Kidney epithelial cell (primary cell): ENCODE results near the gene ING4. TPM values are rescaled to one million over a fixed set of nuclear protein-coding genes. Genes with fewer than 3 reads are reported as not detected.

ENCODE experiments used
- DNase-seq: peaks from one replicate; pipeline ENCODE4 v3.0.0-alpha.2; 2010; ENCODE audit warnings: low read depth
- H3K27me3 ChIP-seq: 2 replicates; pipeline ENCODE4 v1.6.0; 2011; ENCODE audit warnings: low read length; ENCODE audit not compliant: control insufficient read depth, insufficient read depth
- H3K36me3 ChIP-seq: 2 replicates; pipeline ENCODE4 v1.5.1; 2011; ENCODE audit warnings: low read length; ENCODE audit not compliant: control insufficient read depth, insufficient read depth
- H3K4me3 ChIP-seq: 2 replicates; pipeline ENCODE4 v1.5.1; 2011; ENCODE audit warnings: low read depth, mild to moderate bottlenecking, control low read depth, low read length
- total RNA-seq: library from RNA; depleted of rRNA; stranded (reverse); fragments of >200 nt; gene quantifications from 2 replicates; pipeline ENCODE4 v1.2.3, GENCODE V29; 2015
- TF ChIP-seq, protein P1 (sequence below): IDR thresholded peaks from 2 replicates; pipeline ENCODE4 v1.5.1; 2011; ENCODE audit warnings: mild to moderate bottlenecking, moderate library complexity, low read length, control low read depth, inconsistent platforms; ENCODE audit not compliant: insufficient read depth, poor library complexity, severe bottlenecking

The ING4 gene
- total RNA-seq, 1 donor from 2014 or later = 34.1 TPM

DNA sequence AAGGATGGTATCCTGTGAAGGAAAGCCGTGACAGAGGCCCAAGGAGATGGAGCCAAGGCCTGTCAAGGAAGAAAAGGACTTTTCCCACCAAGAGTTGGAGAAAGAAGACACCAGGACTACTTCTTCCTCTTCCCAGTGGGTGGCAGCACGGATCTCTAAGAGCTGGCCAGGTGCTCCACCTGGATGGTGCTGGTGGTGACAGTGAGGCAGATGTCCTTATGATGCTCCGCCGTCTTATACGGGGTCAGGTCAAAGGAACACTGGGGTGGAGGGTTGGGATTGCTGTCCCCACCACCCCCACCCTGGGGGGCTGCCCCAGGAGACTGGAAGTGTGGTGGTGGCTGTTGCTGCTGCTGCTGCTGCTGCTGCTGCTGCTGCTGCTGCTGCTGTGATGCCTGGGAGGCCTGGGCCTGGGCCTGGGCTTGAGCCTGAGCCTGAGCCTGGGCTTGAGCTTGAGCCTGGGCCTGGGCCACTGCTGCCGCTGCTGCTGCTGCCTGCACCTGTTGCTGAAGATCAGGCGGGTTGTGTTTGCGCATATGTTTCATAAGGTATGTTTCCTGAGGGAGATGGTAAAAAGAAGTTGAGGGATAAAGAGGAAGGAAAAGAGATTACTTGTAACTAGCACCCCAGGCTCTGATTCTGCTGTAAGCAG, 4.8 kb upstream of the ING4 start:
- Histone ChIP-seq H3K36me3 (no peaks in the 10 kb centered on the region), H3K27me3 (no peaks in the 10 kb centered on the region), H3K4me3 (no peak overlapping the region)
- TF ChIP-seq, protein P1, sequence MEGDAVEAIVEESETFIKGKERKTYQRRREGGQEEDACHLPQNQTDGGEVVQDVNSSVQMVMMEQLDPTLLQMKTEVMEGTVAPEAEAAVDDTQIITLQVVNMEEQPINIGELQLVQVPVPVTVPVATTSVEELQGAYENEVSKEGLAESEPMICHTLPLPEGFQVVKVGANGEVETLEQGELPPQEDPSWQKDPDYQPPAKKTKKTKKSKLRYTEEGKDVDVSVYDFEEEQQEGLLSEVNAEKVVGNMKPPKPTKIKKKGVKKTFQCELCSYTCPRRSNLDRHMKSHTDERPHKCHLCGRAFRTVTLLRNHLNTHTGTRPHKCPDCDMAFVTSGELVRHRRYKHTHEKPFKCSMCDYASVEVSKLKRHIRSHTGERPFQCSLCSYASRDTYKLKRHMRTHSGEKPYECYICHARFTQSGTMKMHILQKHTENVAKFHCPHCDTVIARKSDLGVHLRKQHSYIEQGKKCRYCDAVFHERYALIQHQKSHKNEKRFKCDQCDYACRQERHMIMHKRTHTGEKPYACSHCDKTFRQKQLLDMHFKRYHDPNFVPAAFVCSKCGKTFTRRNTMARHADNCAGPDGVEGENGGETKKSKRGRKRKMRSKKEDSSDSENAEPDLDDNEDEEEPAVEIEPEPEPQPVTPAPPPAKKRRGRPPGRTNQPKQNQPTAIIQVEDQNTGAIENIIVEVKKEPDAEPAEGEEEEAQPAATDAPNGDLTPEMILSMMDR = peak; percentile 21
- DNase-seq = no peak

DNA sequence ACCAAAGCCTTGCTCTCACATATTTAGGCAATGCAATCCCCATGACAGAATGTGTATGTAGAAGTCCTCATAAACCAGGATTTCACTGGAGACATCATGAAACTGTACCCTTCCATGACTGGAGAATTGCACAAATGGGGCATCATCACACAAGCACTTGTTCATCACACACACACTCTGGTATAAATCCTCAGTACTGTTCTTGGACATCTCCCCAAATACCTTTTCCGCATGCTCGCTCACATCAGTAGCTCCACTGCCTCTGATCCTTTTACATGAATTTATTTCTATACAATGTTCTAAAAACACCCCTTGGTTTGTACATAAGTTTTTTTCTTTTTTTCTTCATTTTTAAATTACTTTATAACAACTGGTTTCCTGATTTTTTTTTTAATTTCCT, 3.3 kb upstream of the ING4 start:
- Histone ChIP-seq H3K27me3 (no peaks in the 10 kb centered on the region), H3K36me3 (no peaks in the 10 kb centered on the region), H3K4me3 (no peak overlapping the region)
- TF ChIP-seq, protein P1 = no peak
- DNase-seq = no peak

- H3K4me3 ChIP-seq = no peak overlapping the region
- DNase-seq = no peak
- TF ChIP-seq, protein P1 = no peak
Observed at GRCh38 chr12:6664902-6665301, 2.0 kb upstream of the ING4 start.

GRCh38 chr12:6662602-6662905, 365 bp downstream of the ING4 start:
- Histone ChIP-seq H3K27me3 (no peaks in the 10 kb centered on the region), H3K36me3 (no peaks in the 10 kb centered on the region), H3K4me3 (peak overlapping the region; percentile 95)
- TF ChIP-seq, protein P1 = no peak
- no peak for DNase-seq

More at GRCh38 chr12:6664902-6665301, 2.0 kb upstream of the ING4 start:
- H3K36me3 ChIP-seq = no peaks in the 10 kb centered on the region
- no peaks in the 10 kb centered on the region for H3K27me3 ChIP-seq

DNA sequence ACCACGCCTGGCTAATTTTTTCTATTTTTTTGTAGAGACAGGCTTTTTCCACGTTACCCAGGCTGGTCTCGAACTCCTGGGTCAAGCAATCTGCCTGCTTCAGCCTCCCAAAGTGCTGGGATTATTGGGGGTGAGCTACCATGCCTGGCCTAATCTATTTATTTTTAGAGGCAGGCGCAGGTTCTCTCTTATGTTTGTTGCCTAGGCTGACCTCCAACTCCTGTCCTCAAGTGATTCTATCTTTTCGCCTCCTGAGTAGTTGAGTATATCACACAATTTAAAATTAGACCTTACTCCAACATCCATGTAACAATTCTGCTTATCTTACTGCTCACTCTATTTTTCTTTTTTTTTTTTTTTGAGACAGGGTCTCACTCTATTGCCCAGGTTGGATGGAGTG, 8.9 kb downstream of the ING4 start:
- TF ChIP-seq, protein P1 = no peak
- no peak overlapping the region for H3K4me3 ChIP-seq
- H3K36me3 ChIP-seq = no peaks in the 10 kb centered on the region
- no peak for DNase-seq
- no peaks in the 10 kb centered on the region for H3K27me3 ChIP-seq

DNA sequence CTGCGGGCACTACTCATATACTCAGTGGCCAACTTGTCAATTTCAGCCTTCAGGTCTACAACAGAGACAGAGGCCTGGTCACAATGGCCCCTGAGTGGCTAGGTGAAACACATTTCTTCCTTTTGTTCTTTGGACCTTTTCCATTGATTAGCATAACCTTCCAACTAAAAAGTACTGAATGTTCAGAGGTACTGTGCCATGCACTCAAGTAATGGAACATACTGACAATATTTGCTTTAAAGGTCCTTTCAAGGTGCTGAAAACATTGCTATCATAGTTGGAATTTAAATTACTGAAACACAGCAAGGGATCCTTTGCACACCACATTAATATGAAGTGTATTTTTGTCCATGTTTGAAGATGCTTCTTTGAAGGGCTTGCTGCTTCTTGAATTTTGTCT, 9.6 kb downstream of the ING4 start:
- TF ChIP-seq, protein P1 = no peak
- Histone ChIP-seq H3K4me3 (no peak overlapping the region), H3K36me3 (no peaks in the 10 kb centered on the region), H3K27me3 (no peaks in the 10 kb centered on the region)
- DNase-seq = no peak
